Measurements from ENCODE around the gene SPATA16. TPM values are rescaled to one million over a fixed set of nuclear protein-coding genes. Genes with fewer than 3 reads are reported as not detected.

The SPATA16 gene
- total and polyA plus RNA-seq, 7 donors, result not detected

DNA sequence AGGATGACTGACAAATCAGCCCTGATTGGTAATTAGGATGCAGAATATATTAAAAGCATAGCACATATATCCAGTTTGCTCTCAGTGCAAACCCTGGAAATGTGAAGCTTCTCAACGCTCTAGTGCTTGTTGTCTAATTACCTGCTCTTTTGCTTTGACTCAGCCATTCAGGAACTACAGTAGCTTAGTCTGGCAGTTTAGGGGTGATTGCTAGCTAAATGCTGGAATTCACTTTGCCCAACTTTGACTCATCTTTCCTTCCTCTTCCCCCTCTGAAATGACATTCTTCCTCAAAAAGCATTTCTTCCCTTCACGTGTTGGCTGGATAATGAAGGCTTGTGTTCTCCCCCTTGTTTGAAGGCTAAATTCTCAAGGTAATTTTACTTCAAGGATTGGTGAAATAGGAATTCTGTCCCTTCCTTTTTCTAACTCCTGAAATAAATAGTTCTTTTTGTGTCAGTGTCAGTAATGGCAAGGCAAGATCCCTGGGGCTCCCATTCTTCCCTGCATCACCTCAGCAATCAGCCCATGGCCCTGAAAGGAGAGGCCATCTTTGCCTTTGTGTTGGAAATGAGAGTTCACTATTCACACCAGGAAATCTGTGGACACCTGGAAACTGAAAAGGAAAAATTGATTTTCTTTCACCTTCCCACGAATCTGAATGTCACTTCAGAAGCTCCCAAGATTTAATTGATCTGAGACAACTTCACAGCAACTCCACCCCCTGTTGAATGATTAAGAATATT lies 286.9 kb downstream of the SPATA16 start:
- WGBS, 3 donors, result 50 to 58% (median 51%) methylated on average over 3 of the region's 3 CpGs
- no peak overlapping the region for H3K4me3 ChIP-seq
- TF ChIP-seq, protein P1, sequence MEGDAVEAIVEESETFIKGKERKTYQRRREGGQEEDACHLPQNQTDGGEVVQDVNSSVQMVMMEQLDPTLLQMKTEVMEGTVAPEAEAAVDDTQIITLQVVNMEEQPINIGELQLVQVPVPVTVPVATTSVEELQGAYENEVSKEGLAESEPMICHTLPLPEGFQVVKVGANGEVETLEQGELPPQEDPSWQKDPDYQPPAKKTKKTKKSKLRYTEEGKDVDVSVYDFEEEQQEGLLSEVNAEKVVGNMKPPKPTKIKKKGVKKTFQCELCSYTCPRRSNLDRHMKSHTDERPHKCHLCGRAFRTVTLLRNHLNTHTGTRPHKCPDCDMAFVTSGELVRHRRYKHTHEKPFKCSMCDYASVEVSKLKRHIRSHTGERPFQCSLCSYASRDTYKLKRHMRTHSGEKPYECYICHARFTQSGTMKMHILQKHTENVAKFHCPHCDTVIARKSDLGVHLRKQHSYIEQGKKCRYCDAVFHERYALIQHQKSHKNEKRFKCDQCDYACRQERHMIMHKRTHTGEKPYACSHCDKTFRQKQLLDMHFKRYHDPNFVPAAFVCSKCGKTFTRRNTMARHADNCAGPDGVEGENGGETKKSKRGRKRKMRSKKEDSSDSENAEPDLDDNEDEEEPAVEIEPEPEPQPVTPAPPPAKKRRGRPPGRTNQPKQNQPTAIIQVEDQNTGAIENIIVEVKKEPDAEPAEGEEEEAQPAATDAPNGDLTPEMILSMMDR (IDR thresholded peaks at IDR 0.05), result no peak
- H3K36me3 ChIP-seq (ENCODE audit: insufficient read depth in 1 of 2, low read depth in 1 of 2), result no peaks in the 10 kb centered on the region
- intact Hi-C loops (cut with DNase I), result no loop called here
- no peaks in the 10 kb centered on the region for H3K4me1 ChIP-seq
- H3K9me3 ChIP-seq, result no peaks in the 10 kb centered on the region
- no peak overlapping the region for H3K27ac ChIP-seq
- H3K27me3 ChIP-seq (ENCODE audit: insufficient read depth in 3 of 3, low read length in 2 of 3), result peaks cover 0 to 2% (median 0%) of the 10 kb centered on the region in 3 donors
- ATAC-seq, result no peak
- no peak for DNase-seq

DNA sequence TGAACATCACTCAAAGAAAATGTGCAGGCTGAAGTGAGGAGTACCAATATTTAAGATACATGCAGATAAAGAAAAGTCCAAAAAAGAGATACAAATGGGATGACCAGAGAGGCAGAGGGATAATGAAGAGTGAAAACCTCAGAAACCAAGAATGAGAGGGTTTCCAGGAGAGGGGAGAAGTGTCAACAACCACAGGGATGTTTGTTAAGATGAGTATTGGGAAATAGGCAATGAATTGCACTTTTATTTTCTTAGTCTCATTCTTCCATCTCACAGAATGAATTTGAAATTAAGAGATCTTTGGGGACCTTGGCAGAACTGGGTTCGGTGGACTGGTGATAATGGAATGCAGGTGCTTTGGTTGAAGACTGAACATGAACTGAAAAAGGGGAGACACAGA lies 288.0 kb downstream of the SPATA16 start:
- Histone ChIP-seq H3K4me1 (no peaks in the 10 kb centered on the region), H3K27ac (no peak overlapping the region), H3K27me3 (ENCODE audit: insufficient read depth in 3 of 3, low read length in 2 of 3) (peaks cover 0 to 2% (median 0%) of the 10 kb centered on the region in 3 donors), H3K9me3 (no peaks in the 10 kb centered on the region), H3K4me3 (no peak overlapping the region), H3K36me3 (ENCODE audit: insufficient read depth in 1 of 2, low read depth in 1 of 2) (no peaks in the 10 kb centered on the region)
- DNase-seq (no peak), ATAC-seq (no peak)
- intact Hi-C loops (cut with DNase I), result no loop called here
- TF ChIP-seq, protein P1 (IDR thresholded peaks at IDR 0.05), result no peak
- 80 to 92% (median 90%) methylated on average over 1 of the region's 1 CpG for WGBS, 3 donors

DNA sequence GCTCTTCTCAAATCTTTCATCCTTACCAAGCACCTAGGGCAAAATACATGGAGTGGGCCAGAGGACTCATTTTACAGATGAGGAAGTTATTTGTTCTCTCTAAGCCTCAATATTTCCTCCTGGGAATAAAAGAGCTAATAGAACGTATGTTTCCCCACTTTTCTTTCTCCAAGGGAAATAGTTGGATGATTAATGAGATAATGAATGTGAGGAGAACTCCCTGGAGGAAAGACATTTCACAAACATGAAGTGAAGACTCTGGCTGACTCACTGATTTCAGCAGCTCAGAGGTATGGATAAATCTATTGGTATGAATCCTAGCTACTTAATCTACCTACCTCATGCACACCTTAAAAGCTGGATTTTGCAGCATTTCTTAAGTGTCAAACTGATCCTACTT lies 292.1 kb downstream of the SPATA16 start:
- TF ChIP-seq, protein P1 (IDR thresholded peaks at IDR 0.05), result no peak
- Histone ChIP-seq H3K4me3 (no peak overlapping the region), H3K9me3 (no peaks in the 10 kb centered on the region), H3K36me3 (ENCODE audit: insufficient read depth in 1 of 2, low read depth in 1 of 2) (no peaks in the 10 kb centered on the region), H3K27ac (no peak overlapping the region), H3K4me1 (no peaks in the 10 kb centered on the region), H3K27me3 (ENCODE audit: insufficient read depth in 3 of 3, low read length in 2 of 3) (peaks cover 0 to 2% (median 0%) of the 10 kb centered on the region in 3 donors)
- intact Hi-C loops (cut with DNase I), result no loop called here
- WGBS, 3 donors, result 17 to 24% (median 17%) methylated on average over 1 of the region's 1 CpG
- ATAC-seq, result no peak
- no peak for DNase-seq

DNA sequence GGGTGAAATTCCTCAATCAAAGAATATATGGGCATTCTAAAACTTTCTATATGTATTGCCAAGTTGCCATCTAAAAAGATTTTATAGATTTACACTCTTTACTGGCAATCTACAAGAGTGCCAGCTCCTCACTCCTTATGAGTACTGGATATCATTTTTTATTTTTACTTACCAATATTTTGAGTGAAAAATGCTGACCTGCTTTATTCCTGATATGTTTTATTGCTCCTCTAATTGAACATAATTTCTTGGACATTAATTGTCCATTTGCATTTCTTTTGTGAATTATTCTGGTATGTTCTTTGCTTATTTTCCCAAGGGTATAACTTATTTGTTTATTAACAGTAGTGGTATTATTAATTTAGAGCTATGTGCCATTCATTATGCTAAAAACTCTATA lies 293.7 kb downstream of the SPATA16 start:
- TF ChIP-seq, protein P1 (IDR thresholded peaks at IDR 0.05), result no peak
- Histone ChIP-seq H3K4me3 (no peak overlapping the region), H3K27ac (no peak overlapping the region), H3K27me3 (ENCODE audit: insufficient read depth in 3 of 3, low read length in 2 of 3) (peaks cover 0 to 2% (median 0%) of the 10 kb centered on the region in 3 donors), H3K4me1 (no peaks in the 10 kb centered on the region), H3K36me3 (ENCODE audit: insufficient read depth in 1 of 2, low read depth in 1 of 2) (no peaks in the 10 kb centered on the region), H3K9me3 (no peaks in the 10 kb centered on the region)
- intact Hi-C loops (cut with DNase I), result no loop called here
- DNase-seq (no peak), ATAC-seq (no peak)

DNA sequence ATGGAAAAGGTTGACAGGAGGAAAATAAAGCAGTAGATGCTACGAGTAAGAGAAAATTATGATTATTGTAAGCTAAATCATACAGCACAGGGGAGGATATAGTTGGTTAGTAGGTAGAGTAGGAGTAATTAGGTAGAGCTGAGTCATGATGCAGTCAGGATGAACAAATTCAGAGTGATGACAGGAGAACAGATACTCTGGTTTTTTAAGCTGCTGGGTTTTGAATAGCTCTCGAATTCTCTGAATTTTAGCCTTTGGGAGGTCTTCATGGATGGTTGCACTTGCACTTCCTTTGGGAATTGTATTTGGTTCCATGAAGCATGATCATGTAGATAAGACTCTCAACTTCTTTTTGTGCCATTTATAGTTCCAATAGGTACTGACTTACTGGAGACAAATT lies 294.3 kb downstream of the SPATA16 start:
- peaks cover 0 to 1% (median 0%) of the 10 kb centered on the region in 3 donors for H3K27me3 ChIP-seq (ENCODE audit: insufficient read depth in 3 of 3, low read length in 2 of 3)
- no peaks in the 10 kb centered on the region for H3K36me3 ChIP-seq (ENCODE audit: insufficient read depth in 1 of 2, low read depth in 1 of 2)
- DNase-seq (no peak), ATAC-seq (no peak)
- no peaks in the 10 kb centered on the region for H3K4me1 ChIP-seq
- no peak overlapping the region for H3K4me3 ChIP-seq
- intact Hi-C loops (cut with DNase I), result no loop called here
- H3K27ac ChIP-seq, result no peak overlapping the region
- TF ChIP-seq, protein P1 (IDR thresholded peaks at IDR 0.05), result no peak
- no peaks in the 10 kb centered on the region for H3K9me3 ChIP-seq
- 68 to 75% (median 74%) methylated on average over 2 of the region's 2 CpGs for WGBS, 3 donors
